GM21576 (cell line): ENCODE results near the gene LILRA1.
"Not testable (repeated sequence)": the region's sequence is repeated elsewhere in the genome, so short reads cannot be mapped to it uniquely, and the experiment has no call there.

Experiments
- ATAC-seq: cut with Tn5 transposase; IDR thresholded peaks from one replicate; pipeline ENCODE4 v1.9.1; 2021; ENCODE audit warnings: mild to moderate bottlenecking, moderate library complexity; ENCODE audit not compliant: unreplicated experiment

LILRA1 gene

DNA sequence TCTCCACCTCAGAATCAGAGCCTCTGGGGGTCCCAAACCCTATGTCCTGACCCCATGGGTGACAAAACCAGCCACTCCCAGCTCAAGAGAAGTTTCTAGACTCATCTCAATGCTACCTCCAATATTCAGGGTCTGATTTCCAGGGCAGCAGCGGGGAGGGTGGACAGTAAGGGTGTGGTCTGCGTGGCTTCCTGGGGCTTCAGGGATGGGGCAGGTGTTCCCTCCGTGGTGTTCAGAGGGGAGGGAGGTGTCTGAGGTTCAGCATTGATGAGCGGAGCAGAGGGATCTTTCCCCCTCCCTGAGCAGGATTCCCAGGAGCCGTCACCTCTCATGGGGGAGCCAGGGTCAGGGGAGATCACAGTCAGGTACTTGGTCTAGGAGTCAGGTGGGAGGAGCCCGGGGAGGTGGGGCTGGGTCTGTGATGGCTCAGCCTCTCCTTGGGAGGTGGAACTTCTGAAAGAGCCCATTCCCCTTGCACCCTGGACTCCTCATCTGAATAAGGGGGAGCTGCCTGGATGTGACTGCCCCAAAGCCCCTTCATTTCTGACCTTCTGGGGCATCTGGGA lies 16.9 kb upstream of the LILRA1 start:
- ATAC-seq: no peak

DNA sequence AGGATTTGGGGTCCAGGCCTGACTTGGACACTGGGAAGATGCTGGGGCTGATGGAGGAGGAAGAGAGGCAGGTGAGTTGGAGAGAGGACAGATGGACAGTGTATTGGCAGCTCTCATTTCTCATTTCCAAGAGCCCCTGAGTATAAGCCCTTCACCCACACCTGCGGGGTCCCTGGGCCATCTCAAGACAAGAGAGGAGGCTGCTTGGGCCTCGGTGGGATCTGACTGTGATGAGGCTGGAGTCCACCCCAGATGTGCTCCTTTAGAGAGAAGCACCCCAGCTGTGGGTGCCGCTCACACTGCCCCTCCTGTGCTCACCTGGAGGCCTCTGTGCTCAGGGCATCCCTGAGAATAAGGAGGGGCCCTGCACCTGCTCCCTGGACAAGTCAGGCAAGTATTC lies 16.1 kb upstream of the LILRA1 start:
- ATAC-seq: no peak

DNA sequence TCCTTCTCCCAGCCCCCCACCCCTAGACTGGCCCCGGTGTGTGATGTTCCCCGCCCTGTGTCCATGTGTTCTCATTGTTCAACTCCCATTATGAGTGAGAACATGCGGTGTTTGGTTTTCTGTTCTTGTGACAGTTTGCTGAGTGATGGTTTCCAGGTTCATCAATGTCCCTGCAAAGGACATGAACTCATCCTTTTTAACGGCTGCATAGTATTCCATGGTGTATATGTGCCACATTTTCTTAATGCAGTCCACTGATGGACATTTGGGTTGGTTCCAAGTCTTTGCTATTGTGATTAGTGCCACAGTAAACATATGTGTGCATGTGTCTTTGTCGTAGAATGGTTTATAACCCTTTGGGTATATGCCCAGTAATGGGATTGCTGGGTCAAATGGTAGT lies 15.2 kb upstream of the LILRA1 start:
- not testable (repeated sequence) for ATAC-seq

DNA sequence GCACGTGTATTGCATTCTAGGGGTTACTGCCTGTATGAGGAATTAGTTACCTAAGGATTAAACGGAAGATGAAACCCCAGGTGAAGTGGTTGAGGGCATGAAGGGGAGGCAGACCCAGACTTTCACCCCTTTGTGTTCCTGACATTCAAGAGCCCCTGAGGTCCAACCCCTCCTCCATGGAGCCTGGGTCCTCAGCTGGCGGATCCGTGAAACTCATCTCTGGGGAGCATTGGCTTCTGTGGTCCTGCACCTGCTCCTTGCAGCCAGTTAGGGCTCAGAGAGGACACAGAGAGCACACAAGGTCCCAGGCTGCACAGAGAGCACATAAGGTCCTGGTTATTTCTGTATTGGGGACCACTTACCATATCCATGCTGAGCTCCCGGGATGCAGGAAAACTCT lies 7.0 kb upstream of the LILRA1 start:
- ATAC-seq: no peak

DNA sequence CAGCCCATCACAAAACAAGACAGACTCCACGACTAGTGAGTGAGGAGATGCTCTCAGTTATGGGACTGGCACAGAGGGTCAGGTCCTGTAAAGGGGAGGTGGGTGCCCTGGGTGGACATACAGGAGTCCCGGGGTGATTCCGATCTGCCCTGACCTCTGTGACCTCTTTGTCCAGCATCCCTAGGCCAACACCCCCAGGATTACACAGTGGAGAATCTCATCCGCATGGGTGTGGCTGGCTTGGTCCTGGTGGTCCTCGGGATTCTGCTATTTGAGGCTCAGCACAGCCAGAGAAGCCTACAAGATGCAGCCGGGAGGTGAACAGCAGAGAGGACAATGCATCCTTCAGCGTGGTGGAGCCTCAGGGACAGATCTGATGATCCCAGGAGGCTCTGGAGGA lies 6.4 kb upstream of the LILRA1 start:
- no peak for ATAC-seq

DNA sequence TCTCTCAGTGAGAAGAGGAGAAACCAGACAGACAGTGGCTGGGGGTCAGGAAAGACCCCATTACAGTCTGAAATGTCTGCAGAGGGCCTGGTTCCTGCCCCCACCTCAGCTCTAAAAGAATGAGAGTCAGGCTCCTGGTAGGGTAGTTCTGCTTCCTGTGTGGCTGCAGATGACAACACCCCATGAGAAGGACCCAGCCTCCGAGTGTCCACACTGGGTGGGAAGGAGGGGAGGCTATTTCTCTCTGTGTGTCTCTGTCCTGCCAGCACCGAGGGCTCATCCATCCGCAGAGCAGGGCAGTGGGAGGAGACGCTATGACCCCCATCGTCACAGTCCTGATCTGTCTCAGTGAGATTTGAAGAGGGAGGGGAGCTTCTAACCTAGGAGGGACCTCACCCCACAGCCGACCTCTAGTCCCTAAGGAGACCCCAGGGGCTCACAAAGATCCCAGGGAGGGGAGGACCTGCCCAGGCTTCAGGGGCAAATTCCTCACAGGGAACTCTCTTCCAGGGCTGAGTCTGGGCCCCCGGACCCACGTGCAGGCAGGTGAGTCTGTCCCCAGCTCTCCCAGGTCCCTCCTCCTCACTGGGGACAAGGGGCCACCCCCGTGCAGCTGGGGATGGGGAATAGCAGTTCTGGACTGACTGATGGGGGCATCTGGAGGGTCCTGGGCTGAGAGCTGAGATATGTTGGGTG lies 647 bp downstream of the LILRA1 start:
- ATAC-seq: not testable (repeated sequence)

DNA sequence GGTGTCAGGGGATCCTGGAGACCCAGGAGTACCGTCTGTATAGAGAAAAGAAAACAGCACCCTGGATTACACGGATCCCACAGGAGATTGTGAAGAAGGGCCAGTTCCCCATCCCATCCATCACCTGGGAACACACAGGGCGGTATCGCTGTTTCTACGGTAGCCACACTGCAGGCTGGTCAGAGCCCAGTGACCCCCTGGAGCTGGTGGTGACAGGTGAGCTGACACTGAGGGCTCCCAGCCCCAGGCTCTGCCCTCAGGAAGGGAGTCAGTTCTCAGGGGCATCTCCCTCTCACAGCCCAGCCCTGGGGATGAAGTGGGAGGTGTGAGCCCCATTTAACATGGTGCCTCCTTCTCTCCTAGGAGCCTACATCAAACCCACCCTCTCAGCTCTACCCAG lies 1.3 kb downstream of the LILRA1 start:
- ATAC-seq: no peak

DNA sequence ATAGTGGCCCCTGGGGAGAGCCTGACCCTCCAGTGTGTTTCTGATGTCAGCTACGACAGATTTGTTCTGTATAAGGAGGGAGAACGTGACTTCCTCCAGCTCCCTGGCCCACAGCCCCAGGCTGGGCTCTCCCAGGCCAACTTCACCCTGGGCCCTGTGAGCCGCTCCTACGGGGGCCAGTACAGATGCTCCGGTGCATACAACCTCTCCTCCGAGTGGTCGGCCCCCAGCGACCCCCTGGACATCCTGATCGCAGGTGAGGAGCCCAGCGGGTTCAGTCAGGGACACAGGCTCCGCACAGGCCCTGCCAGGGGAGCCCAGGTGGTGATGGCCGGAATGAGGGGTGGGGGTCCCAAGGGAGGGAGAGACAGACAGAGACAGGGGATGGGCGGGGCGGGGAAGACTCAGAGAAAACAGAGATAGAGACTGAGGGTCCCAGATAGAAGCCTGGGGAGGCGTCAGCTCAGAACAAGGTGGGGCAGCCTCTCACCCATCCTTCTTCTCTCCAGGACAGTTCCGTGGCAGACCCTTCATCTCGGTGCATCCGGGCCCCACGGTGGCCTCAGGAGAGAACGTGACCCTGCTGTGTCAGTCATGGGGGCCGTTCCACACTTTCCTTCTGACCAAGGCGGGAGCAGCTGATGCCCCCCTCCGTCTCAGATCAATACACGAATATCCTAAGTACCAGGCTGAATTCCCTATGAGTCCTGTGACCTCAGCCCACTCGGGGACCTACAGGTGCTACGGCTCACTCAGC lies 2.4 kb downstream of the LILRA1 start:
- ATAC-seq: not testable (repeated sequence)

DNA sequence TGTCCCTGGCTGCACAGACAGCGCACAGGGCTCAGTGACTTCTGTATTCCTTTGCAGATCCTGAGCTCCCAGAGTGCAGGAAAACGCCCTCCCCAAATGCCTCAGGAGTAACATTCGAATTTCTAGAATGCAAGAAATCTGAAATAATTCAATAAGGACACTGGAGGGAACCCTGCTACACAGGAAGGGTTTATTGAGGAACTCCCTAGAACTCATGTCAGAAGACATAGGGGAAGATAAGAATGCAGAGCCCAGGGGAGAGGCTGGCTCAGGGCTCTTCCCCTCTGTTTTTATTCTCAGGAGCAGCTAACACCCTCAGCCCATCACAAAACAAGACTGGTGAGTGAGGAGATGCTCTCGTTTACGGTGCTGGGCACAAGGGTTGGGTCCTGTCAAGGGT lies 6.8 kb downstream of the LILRA1 start:
- no peak for ATAC-seq

DNA sequence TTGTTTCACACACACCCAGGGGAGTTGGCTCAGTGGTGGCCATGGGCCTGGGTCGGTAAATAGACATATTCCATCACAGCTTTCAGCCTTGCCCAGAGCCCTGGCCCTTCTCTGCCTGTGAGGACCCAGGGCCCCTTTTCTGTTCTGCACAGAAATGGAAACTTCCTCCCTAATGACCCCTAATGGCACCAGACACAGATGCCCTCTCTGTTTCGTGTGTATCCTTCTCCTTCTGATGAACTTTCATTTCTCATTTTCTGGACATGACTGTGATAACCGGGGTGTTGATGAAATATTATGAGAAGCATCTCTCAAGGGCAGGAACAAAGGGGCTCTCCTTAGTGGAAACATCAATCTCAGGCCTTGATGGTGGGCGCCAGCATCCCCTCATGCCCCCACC lies 12.8 kb downstream of the LILRA1 start:
- ATAC-seq: no peak

DNA sequence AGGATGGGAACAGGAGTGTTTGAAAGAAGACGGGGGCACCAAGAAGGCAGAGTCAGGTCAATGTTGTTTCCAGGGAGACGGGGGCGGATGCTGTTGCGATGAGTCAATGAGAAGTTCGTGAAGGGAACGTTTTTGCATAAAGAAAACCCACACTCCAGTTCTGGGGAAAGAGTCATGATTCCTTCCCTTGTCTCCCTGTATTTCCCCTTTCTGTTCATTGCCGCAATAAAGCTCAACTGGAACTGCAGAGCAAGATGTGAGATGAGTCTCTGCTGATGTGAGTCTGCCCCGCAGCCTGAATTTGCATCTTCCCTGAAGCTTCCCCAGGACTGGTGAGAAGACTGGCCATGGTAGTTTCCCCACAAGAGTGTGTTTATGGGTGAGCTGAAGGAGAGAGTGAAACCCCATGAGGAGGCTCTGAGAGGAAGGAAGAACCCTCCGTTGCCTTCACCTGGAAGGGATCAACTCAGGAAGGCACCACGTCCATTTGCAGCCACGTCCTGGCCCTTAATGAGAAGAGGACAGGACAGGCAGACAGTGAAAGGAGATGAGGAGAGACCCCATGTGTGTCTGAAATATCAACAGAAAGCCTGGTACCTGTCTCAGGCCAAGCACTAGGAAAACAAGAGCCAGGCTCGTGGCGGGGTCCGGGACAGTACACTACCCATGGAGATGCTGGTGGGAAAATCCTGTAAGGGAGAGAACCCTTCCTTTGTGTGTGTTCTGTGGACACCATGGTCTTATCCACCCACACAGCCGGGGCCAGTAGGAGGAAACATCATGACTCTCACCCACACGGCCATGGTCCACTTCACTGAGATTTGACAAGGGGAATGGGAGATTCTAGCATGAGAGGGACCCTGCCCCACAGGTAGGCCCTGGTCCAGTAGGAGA lies 13.7 kb downstream of the LILRA1 start:
- ATAC-seq: peak; percentile 52

DNA sequence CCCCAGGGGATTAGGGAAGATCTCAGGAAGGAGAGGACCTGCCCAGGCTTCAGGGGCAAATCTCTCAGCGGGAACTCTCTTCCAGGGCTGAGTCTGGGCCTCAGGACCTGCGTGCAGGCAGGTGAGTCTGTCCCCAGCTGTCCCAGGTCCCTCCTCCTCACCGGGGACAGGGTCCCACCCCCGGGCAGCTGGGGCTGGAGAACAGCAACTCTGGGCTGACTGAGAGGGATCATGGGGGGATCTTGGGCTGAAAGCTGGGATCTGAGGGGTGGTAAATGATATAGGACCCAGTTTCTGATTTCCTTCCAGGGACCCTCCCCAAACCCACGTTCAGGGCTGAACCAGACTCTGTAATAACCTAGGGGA lies 14.3 kb downstream of the LILRA1 start:
- ATAC-seq: no peak

DNA sequence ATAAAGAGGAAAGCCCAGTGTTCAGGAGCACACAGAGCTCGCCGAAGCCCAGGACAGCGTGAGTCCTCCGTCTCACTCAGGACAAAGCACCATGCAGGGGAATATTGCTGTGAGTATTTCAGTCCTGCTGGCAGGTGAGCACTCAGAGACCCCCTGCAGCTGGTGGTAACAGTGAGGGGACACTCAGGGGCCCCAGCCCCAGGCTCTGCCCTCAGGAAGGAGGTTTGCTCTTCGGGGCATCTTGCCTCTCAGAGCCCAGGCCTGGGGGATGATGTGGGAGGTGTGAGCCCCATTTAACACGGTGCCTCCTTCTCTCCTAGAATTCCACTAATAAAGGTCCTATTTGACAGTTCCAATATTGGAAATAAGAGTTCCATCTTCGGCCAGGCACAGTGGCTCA lies 14.8 kb downstream of the LILRA1 start:
- ATAC-seq: no peak

DNA sequence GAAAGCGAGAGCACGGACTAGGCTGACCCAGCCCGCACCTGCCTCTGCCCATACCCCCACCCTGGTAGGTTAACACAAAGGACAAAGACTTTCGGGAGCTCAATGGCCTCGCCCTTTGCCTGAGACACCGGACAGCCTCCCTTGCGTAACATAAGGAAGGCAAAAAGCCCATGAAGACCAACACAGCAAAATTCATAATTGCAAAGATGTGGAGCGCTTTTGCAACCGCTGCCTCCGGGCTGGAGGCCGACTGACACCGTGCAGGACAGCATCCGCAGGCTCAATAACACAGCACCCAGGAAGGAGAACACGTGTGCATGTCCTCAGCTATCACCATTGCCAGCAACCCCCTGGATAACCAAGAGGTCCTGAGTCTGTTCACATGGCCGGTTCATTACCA lies 15.4 kb downstream of the LILRA1 start:
- no peak for ATAC-seq

DNA sequence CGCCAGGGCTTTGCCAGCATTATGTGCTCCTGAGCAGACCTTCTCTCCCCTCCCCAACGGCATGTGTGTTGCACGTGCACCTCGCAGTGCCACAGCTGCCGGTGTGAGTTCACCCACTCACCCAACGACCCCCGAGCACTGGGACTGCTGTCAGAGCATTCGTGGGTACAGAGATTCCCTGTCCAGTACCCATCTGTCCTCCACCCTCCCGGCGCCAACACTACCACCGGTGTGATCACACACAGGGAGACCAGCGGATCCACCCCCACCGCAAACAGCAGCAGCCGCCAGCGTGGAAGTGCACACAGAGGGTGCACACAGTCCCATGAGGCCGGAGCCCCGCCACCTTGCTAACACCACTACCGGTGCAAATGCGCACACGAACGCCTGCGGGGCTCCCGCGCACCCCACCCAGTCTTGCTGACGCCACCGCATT lies 15.9 kb downstream of the LILRA1 start:
- ATAC-seq: no peak

DNA sequence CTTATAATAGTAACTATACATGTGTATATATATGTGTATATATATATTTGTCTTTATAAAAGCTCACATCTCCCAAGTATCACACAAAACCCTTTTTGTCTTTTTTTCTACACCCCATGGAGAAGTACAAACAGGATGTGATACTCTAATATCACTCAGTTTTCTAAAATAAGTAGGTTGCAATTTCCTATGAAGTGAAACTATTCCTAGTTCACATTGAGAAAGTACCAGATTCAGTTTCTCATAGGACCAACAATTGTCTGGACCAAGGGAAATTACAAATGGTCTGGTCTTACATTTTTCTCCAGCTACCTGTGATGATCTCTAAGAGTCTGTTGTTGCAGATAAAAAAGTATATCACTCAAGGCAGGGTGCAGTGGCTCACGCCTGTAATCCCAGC lies 19.0 kb downstream of the LILRA1 start:
- no peak for ATAC-seq

DNA sequence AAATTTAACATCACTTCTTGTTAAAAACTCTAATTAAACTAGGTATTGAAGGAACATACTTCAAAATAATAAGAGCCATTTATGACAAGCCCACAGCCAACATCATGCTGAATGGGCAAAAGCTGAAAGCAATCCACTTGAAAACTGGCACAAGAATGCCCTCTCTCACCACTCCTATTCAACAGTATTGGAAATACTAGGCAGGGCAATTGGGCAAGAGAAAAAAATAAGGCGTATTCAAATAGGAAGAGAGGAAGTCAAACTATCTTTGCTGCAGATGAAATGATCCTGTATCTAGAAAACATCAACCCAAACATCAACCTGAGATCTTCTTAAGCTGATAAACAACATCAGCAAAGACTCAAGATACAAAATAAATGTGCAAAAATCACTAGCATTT lies 21.3 kb downstream of the LILRA1 start:
- no peak for ATAC-seq

DNA sequence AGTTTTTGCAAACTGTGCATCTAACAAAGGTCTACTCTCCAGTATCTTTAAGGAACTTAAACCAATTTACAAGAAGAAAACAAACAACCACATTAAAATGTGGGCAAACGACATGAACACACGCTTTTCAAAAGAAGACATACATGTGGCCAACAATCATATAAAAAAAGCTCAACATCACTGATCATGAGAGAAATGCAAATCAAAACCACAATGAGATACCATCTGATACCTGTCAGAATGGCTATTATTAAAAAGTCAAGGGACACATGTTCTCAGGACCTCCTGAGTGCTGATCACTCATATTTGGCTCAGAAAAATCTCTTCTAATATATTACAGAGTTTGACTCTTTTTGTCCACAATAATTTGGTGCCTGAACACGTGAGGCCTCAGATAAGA lies 22.6 kb downstream of the LILRA1 start:
- no peak for ATAC-seq

DNA sequence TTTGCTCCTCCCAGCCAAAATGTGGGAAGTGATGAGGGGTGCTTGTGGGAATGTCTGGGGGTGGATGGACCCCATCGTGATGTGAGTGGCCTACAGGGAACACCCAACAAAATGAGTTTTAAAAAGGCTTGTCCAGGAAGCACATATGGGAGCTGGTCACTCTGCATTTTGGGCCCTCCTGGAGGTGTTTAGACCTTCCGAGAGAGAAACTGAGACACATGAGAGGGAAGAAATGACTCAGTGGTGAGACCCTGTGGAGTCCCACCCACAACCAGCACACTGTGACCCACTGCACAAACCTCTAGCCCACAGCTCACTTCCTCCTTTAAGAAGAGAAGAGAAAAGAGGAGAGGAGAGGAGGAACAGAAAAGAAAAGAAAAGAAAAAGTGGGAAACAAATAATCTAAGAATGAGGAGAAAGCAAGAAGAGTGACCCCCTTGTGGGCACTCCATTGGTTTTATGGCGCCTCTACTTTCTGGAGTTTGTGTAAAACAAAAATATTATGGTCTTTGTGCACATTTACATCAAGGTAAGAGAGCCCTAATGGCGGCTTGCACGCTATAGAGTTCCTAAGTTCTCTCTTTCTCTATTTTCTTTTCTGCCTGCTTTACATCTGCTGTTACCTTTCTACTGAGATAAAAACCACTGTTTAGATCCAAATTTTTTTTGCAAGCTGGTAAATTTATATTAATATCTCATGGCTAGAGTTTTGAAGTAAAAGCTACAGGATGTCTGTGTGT lies 23.6 kb downstream of the LILRA1 start:
- peak; percentile 82 for ATAC-seq

DNA sequence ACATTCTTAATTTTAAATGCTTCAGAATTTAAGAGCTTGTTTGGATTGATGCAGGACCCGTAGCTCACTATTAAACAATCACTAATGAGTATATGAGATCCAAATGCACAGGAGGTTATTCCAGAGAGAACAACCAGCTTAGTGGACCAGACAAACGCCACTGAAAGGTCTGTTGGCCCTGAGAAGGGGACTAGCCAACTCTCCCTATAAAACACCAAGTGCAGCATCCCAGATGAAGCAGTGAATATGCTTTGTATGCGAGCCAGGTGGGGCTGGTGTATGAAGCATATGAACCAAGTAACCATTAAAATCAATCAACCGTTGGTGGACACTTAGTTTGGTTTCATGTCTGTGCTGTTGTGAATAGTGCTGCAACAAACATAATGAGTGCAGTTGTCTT lies 27.0 kb downstream of the LILRA1 start:
- no peak for ATAC-seq

DNA sequence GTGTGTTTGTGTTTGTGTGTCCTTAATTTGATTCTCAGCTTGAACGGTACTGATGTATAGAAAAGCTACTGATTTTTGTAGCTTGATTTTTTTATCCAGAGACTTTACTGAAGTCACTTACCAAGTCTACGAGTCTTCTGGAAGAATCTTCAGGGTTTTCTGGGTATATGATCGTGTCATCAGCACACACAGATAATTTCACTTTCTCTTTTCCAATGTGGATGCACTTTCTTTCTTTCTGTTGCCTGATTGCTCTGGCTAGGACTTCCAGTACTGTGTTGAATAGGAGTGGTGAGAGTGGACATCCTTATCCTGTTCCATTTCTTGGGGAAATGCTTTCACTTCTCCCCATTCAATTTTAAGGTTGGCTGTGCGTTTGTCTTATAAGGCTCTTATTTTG lies 29.0 kb downstream of the LILRA1 start:
- ATAC-seq: no peak
